Measurements from ENCODE around the gene MXRA7.

The MXRA7 gene

GRCh38 chr17:76709077-76709950, 1.5 kb downstream of the MXRA7 start:
- peak overlapping the region; percentile 83 for H3K27ac ChIP-seq
- no peak for TF ChIP-seq Cebpa-rat (IDR thresholded peaks at IDR 0.05)

DNA sequence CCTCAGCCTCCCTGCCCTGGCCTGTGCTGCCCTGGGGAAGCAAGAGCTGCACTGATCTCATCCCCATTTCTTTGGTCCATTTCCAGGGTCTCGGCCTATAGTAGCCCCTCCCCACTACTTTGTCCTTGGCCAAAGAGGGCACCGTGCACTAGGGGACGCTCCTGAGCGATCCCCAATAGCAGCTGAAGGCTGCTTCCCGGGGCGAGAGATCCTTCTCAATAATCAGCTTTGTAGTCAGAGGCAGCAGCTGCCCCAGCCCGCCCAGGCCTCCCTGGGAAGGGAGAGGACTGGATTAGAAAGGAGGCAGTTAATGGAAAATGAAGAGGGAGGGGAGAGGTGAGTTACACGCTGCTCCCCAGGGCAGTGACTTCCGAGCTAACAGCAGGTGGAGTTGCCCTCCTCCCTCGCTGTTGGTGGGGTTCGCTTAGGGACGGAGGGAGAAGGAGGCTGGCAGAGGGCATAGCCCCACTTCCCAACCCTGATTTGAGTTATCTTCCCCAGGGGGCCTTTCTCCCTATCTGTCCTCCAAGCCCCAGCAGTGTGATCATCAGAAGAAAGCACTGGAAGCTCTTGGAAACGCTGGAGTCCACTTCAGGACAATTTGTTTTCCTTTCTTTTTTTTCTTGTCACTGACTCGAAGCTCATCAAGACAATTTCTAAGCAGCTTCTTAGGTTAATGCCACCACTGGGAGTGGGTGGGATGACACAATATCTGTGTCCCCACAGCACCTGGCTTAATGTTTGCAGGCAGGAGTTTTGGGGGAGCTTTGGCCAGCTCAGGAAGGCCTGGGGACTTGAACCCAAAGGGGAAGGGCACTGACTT, 2.6 kb downstream of the MXRA7 start:
- no peaks in the 10 kb centered on the region for H3K27me3 ChIP-seq
- peak overlapping the region; percentile 81 for H3K9ac ChIP-seq
- TF ChIP-seq Cebpa-rat (IDR thresholded peaks at IDR 0.05), result no peak
- peaks cover 17% of the 10 kb centered on the region; the same call in 1 of the 2 replicates for H3K36me3 ChIP-seq
- peak overlapping the region; percentile 63 for H3K27ac ChIP-seq
- H3K4me2 ChIP-seq, result peak overlapping the region; percentile 98
- peak overlapping the region; percentile 76; the same call in 1 of the 2 replicates for H3K4me3 ChIP-seq
- no peaks in the 10 kb centered on the region for H3K9me3 ChIP-seq
- H4K20me1 ChIP-seq, result peaks cover 14% of the 10 kb centered on the region
- peaks cover 86% of the 10 kb centered on the region for H3K4me1 ChIP-seq

More at GRCh38 chr17:76709077-76709950, 1.5 kb downstream of the MXRA7 start:
- H3K27me3 ChIP-seq, result no peaks in the 10 kb centered on the region
- H3K4me3 ChIP-seq, result peak overlapping the region; percentile 76
- H3K9ac ChIP-seq, result peak overlapping the region; percentile 81
- no peaks in the 10 kb centered on the region for H3K9me3 ChIP-seq
- H3K4me1 ChIP-seq, result peaks cover 83% of the 10 kb centered on the region
- H4K20me1 ChIP-seq, result peaks cover 14% of the 10 kb centered on the region
- peak overlapping the region; percentile 98 for H3K4me2 ChIP-seq
- H3K36me3 ChIP-seq, result peaks cover 27% of the 10 kb centered on the region

DNA sequence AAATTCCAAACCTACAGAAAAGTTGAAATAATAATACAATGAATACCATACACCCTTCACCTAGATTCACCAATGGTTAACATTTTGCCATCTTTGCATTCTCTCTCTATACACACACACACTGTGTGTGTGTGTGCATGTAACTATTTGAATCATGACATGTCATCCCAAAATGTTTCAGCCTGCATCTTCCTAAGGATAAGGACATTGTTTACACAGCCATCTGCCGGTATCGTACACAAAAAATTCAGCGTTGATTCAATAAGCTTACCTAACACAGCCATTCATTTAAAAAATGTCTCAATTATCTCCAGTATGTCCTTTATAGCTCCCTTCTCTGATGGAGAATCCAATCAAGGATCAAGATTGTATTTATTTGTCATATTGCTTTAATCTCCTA, 3.9 kb downstream of the MXRA7 start:
- Histone ChIP-seq H3K9ac (no peak overlapping the region), H3K36me3 (peaks cover 9% of the 10 kb centered on the region; the same call in 1 of the 2 replicates), H3K27ac (no peak overlapping the region), H4K20me1 (peaks cover 14% of the 10 kb centered on the region), H3K4me3 (no peak overlapping the region), H3K9me3 (no peaks in the 10 kb centered on the region), H3K4me1 (peaks cover 88% of the 10 kb centered on the region), H3K4me2 (0 out of 2 replicates have a peak overlapping the region, but pooled peaks have one; percentile 98), H3K27me3 (no peaks in the 10 kb centered on the region)
- no peak for TF ChIP-seq Cebpa-rat (IDR thresholded peaks at IDR 0.05)

GRCh38 chr17:76704805-76705204, 6.0 kb downstream of the MXRA7 start:
- Histone ChIP-seq H3K4me3 (no peak overlapping the region), H3K9me3 (no peaks in the 10 kb centered on the region), H3K9ac (no peak overlapping the region), H3K27me3 (no peaks in the 10 kb centered on the region), H3K27ac (peak overlapping the region; percentile 1; the same call in 1 of the 2 replicates), H3K4me1 (peaks cover 95% of the 10 kb centered on the region), H4K20me1 (peaks cover 14% of the 10 kb centered on the region), H3K36me3 (peaks cover 9% of the 10 kb centered on the region; the same call in 1 of the 2 replicates), H3K4me2 (peak overlapping the region; percentile 56)
- no peak for TF ChIP-seq Cebpa-rat (IDR thresholded peaks at IDR 0.05)

GRCh38 chr17:76702941-76703637, 7.7 kb downstream of the MXRA7 start:
- no peak for TF ChIP-seq Cebpa-rat (IDR thresholded peaks at IDR 0.05)
- Histone ChIP-seq H3K4me3 (peak overlapping the region; percentile 22; the same call in 1 of the 2 replicates), H3K27me3 (no peaks in the 10 kb centered on the region), H3K9me3 (no peaks in the 10 kb centered on the region), H3K36me3 (peaks cover 9% of the 10 kb centered on the region; the same call in 1 of the 2 replicates), H3K4me1 (peaks cover 95% of the 10 kb centered on the region), H3K9ac (peak overlapping the region; percentile 67), H3K27ac (peak overlapping the region; percentile 93), H3K4me2 (peak overlapping the region; percentile 95), H4K20me1 (peaks cover 1% of the 10 kb centered on the region; the same call in 1 of the 2 replicates)

DNA sequence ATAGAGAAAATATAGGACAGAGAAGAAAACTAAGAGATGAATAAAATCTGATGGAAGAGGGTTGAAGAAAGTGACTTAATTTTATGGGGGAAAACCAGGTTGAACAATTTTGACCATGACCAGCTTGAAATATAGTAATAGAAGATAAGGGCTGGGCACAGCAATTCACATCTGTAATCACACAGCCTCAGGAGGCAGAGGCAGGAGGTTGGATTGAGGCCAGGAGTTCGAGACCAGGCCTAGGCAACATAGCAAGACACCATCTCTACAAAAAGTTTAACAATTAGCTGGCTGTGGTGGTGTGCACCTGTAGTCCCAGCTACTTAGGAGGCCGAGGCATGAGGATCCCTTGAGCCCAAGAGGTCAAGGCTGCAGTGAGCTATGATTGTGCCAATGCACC, 8.7 kb downstream of the MXRA7 start:
- H3K36me3 ChIP-seq, result peaks cover 9% of the 10 kb centered on the region; the same call in 1 of the 2 replicates
- H3K9ac ChIP-seq, result peak overlapping the region; percentile 83; the same call in 1 of the 2 replicates
- peak overlapping the region; percentile 93 for H3K27ac ChIP-seq
- H3K27me3 ChIP-seq, result no peaks in the 10 kb centered on the region
- peaks cover 95% of the 10 kb centered on the region for H3K4me1 ChIP-seq
- no peaks in the 10 kb centered on the region for H4K20me1 ChIP-seq
- peak overlapping the region; percentile 95 for H3K4me2 ChIP-seq
- H3K9me3 ChIP-seq, result no peaks in the 10 kb centered on the region
- no peak for TF ChIP-seq Cebpa-rat (IDR thresholded peaks at IDR 0.05)
- H3K4me3 ChIP-seq, result no peak overlapping the region

GRCh38 chr17:76701471-76701967, 9.2 kb downstream of the MXRA7 start:
- no peaks in the 10 kb centered on the region for H3K27me3 ChIP-seq
- peak overlapping the region; percentile 95 for H3K4me2 ChIP-seq
- no peaks in the 10 kb centered on the region for H3K9me3 ChIP-seq
- peak overlapping the region; percentile 65 for H3K4me3 ChIP-seq
- TF ChIP-seq Cebpa-rat (IDR thresholded peaks at IDR 0.05), result no peak
- H3K27ac ChIP-seq, result peak overlapping the region; percentile 93
- H4K20me1 ChIP-seq, result no peaks in the 10 kb centered on the region
- peaks cover 98% of the 10 kb centered on the region for H3K4me1 ChIP-seq
- peak overlapping the region; percentile 83 for H3K9ac ChIP-seq
- peaks cover 8% of the 10 kb centered on the region; the same call in 1 of the 2 replicates for H3K36me3 ChIP-seq

DNA sequence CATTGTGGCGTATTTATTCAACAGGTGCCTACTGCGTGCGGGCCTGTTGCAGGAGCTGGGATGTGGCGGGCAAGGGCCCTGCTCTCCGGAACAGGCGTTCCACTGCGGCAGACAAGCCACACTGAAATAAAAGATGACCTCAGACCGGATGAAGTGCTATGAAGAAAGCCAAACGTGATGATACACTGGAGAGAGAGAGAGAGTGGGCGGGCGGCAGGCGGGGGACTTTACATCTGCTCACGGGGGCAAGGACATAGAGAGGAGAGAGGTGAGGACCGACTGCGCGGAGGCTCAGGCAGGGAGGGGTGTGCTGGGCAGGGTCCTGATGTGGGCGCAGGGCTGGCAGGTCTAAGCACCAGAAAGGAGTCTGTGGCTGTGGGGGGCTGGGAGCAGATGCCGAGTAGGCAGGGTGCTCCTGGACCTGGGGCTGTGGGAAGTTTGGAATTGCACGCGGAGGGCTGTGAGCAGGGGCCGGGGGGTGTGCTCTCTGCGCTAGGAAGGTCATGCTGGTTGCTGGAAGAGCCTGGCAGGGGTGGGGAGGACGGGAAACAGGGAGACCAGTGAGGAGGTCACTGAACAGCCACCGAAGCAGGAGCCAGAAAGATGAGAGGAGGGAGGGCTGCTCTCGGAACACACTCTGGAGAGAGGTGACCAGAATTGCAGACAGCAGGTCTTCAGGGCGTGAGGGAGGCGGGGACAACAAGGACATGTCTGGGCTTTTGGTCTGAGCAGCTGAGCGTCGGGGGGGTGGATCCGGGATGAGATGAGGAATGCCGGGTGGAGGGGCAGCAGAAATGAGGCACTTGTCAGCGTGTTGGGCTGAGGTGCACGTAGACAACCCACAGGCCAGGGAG, 9.9 kb downstream of the MXRA7 start:
- H3K27ac ChIP-seq, result peak overlapping the region; percentile 93
- H3K27me3 ChIP-seq, result no peaks in the 10 kb centered on the region
- peak overlapping the region; percentile 65 for H3K4me3 ChIP-seq
- peak overlapping the region; percentile 95 for H3K4me2 ChIP-seq
- H4K20me1 ChIP-seq, result no peaks in the 10 kb centered on the region
- H3K4me1 ChIP-seq, result peaks cover 98% of the 10 kb centered on the region
- peak overlapping the region; percentile 83 for H3K9ac ChIP-seq
- peaks cover 4% of the 10 kb centered on the region; the same call in 1 of the 2 replicates for H3K36me3 ChIP-seq
- H3K9me3 ChIP-seq, result no peaks in the 10 kb centered on the region
- no peak for TF ChIP-seq Cebpa-rat (IDR thresholded peaks at IDR 0.05)

Data from BLaER1 (cell line).